Neuronal stem cell (in vitro differentiated cells): ENCODE measurements around the gene SARNP.

ENCODE experiments used
- DNase-seq: peaks from one replicate; pipeline ENCODE4 v3.0.0-alpha.2; 2013; ENCODE audit warnings: low spot score
- H2AFZ ChIP-seq: one replicate; pipeline ENCODE4 v1.6.1; 2013; ENCODE audit warnings: mild to moderate bottlenecking, low read length, inconsistent platforms
- H2AK5ac ChIP-seq: 2 replicates; pipeline ENCODE4 v1.6.1; 2013; ENCODE audit warnings: low read depth, mild to moderate bottlenecking, inconsistent platforms, low read length, moderate library complexity, mixed read lengths
- H2BK120ac ChIP-seq: 2 replicates; pipeline ENCODE4 v1.6.1; 2013; ENCODE audit warnings: low read depth, mild to moderate bottlenecking, inconsistent platforms, low read length, moderate library complexity, mixed read lengths
- H2BK12ac ChIP-seq: one replicate; pipeline ENCODE4 v1.6.1; 2013; ENCODE audit warnings: low read length, inconsistent platforms
- H2BK15ac ChIP-seq: 2 replicates; pipeline ENCODE4 v1.6.1; 2013; ENCODE audit warnings: mild to moderate bottlenecking, low read length, inconsistent platforms, mixed read lengths
- H2BK5ac ChIP-seq: one replicate; pipeline ENCODE4 v1.6.1; 2013; ENCODE audit warnings: inconsistent platforms, mild to moderate bottlenecking, low read length, moderate library complexity
- H3K14ac ChIP-seq: one replicate; pipeline ENCODE4 v1.6.1; 2013; ENCODE audit warnings: low read length, inconsistent platforms
- H3K18ac ChIP-seq: 2 replicates; pipeline ENCODE4 v1.6.1; 2013; ENCODE audit warnings: low read length, inconsistent platforms
- H3K23ac ChIP-seq: 2 replicates; pipeline ENCODE4 v1.6.1; 2013; ENCODE audit warnings: low read depth, mild to moderate bottlenecking, mixed read lengths, low read length, inconsistent platforms; ENCODE audit not compliant: poor library complexity
- H3K27ac ChIP-seq: replicated peaks from 3 replicates; pipeline ENCODE4 v1.5.1; 2013; ENCODE audit warnings: low read length, inconsistent platforms
- H3K27me3 ChIP-seq, 3 experiments: 2 replicates each; pipeline ENCODE4 v1.6.1; 2013; ENCODE audit warnings: low read length in 3 of 3, mild to moderate bottlenecking in 2 of 3, inconsistent platforms in 1 of 3, low read depth in 1 of 3, mixed read lengths in 1 of 3, moderate library complexity in 1 of 3; ENCODE audit not compliant: control insufficient read depth in 3 of 3, insufficient read depth in 3 of 3
- H3K36me3 ChIP-seq, 2 donors: replicated peaks in 1 of 2; 2 replicates each; pipeline ENCODE4 v1.6.1; 2013; ENCODE audit warnings: low read length in 2 of 2; ENCODE audit not compliant: control insufficient read depth in 2 of 2, insufficient read depth in 2 of 2
- H3K4ac ChIP-seq: 2 replicates; pipeline ENCODE4 v1.6.1; 2013; ENCODE audit warnings: inconsistent platforms, mild to moderate bottlenecking, low read length, moderate library complexity
- H3K4me1 ChIP-seq, 2 donors: 1 replicate in 1 of 2; 2 replicates in 1 of 2; pipeline ENCODE4 v1.6.1; 2013; ENCODE audit warnings: low read length in 2 of 2, low read depth in 1 of 2; ENCODE audit not compliant: control insufficient read depth in 2 of 2, insufficient read depth in 1 of 2
- H3K4me2 ChIP-seq: one replicate; pipeline ENCODE4 v1.6.1; 2013; ENCODE audit warnings: mild to moderate bottlenecking, low read length, inconsistent platforms; ENCODE audit not compliant: insufficient read depth, poor library complexity, severe bottlenecking
- H3K4me3 ChIP-seq, 2 donors: 2 replicates each; pipeline ENCODE4 v1.5.1; 2013; ENCODE audit warnings: low read length in 2 of 2, mild to moderate bottlenecking in 2 of 2, inconsistent platforms in 1 of 2, moderate library complexity in 1 of 2
- H3K79me1 ChIP-seq: one replicate; pipeline ENCODE4 v1.6.1; 2013; ENCODE audit warnings: low read depth, mild to moderate bottlenecking, inconsistent platforms, low read length, moderate library complexity
- H3K9ac ChIP-seq: one replicate; pipeline ENCODE4 v1.6.1; 2013; ENCODE audit warnings: mild to moderate bottlenecking, low read depth, low read length, inconsistent platforms; ENCODE audit not compliant: poor library complexity
- H3K9me3 ChIP-seq, 2 donors: replicated peaks in 1 of 2; 2 replicates each; pipeline versions ENCODE3 to v1.6.1; 2013; ENCODE audit warnings: low read length in 2 of 2, mild to moderate bottlenecking in 2 of 2, inconsistent platforms in 1 of 2, low read depth in 1 of 2, mixed read lengths in 1 of 2, moderate library complexity in 1 of 2; ENCODE audit not compliant: control insufficient read depth in 2 of 2, insufficient read depth in 1 of 2
- H4K8ac ChIP-seq: one replicate; pipeline ENCODE4 v1.6.1; 2013; ENCODE audit warnings: low read depth, mild to moderate bottlenecking, inconsistent platforms, low read length, moderate library complexity
- H4K91ac ChIP-seq: one replicate; pipeline ENCODE4 v1.6.1; 2013; ENCODE audit warnings: low read length, low read depth, mild to moderate bottlenecking, inconsistent platforms; ENCODE audit not compliant: poor library complexity
- WGBS, 2 donors: extraction: QIAGEN DNeasy Blood & Tissue Kit; methylation state at CpG; one replicate each; pipeline ENCODE4 v1.1.7; 2013; ENCODE audit warnings: missing lambda C conversion rate in 2 of 2, mixed read lengths in 1 of 2; ENCODE audit not compliant: insufficient read length in 2 of 2, insufficient replicate concordance in 1 of 2; ENCODE audit errors: extremely low coverage in 2 of 2; 5-methylcytosine and 5-hydroxymethylcytosine counted together

SARNP gene

DNA sequence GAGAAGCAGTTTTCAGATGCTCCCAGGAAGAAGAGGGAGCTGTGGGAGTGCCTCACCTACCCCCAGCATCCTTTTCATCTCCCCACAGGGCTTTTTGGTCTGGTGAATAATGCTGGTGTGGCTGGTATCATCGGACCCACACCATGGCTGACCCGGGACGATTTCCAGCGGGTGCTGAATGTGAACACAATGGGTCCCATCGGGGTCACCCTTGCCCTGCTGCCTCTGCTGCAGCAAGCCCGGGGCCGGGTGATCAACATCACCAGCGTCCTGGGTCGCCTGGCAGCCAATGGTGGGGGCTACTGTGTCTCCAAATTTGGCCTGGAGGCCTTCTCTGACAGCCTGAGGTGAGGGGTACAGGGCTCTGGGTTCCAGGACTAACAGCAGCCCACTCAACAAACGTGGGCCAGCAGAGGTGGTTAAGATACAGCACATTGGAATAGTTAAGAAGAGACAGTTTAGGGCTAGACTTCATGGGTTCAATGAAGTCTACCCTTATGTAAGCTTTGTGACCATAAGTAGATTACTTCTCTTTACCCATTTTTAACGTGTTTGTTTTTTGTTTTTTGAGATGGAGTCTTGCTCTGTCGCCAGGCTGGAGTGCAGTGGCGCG, 95.8 kb downstream of the SARNP start:
- H2BK120ac ChIP-seq: no peak overlapping the region
- H2BK5ac ChIP-seq: no peak overlapping the region
- no peak overlapping the region for H3K18ac ChIP-seq
- H3K9me3 ChIP-seq: peaks cover 0 to 1% of the 10 kb centered on the region in 2 donors
- peaks cover 29 to 66% of the 10 kb centered on the region in 2 donors for H3K36me3 ChIP-seq
- H2BK15ac ChIP-seq: no peak overlapping the region
- H3K9ac ChIP-seq: no peak overlapping the region
- no peak overlapping the region for H3K4me3 ChIP-seq
- H2AK5ac ChIP-seq: no peak overlapping the region
- no peak overlapping the region for H3K4ac ChIP-seq
- no peak overlapping the region for H2BK12ac ChIP-seq
- peaks cover 27 to 28% of the 10 kb centered on the region in 2 donors for H3K4me1 ChIP-seq
- H3K14ac ChIP-seq: no peak overlapping the region
- H3K23ac ChIP-seq: peak overlapping the region; percentile 46
- no peak overlapping the region for H4K8ac ChIP-seq
- H3K79me1 ChIP-seq: peaks cover 9% of the 10 kb centered on the region
- H3K4me2 ChIP-seq: no peak overlapping the region
- no peaks in the 10 kb centered on the region for H3K27me3 ChIP-seq
- H2AFZ ChIP-seq: no peak overlapping the region
- H3K27ac ChIP-seq: no peak overlapping the region
- no peak for DNase-seq
- H4K91ac ChIP-seq: no peak overlapping the region
- WGBS, 2 donors: no CpG with 5 or more reads among the region's 14 CpGs

DNA sequence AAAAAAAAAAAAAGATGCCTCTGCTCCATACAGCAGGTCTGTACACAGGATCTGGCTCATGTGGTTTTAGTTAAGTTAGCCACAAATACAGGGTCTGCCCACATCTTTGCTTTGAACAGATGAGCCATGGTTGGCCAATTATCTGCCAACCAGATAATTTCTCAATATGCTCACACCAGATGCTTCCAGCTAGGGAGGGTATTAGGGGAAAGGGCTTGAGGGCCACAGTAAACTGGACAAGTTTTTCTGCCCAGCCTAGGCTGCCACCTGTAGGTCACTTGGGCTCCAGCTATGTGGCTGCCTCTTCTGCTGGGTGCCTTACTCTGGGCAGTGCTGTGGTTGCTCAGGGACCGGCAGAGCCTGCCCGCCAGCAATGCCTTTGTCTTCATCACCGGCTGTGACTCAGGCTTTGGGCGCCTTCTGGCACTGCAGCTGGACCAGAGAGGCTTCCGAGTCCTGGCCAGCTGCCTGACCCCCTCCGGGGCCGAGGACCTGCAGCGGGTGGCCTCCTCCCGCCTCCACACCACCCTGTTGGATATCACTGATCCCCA, 96.6 kb downstream of the SARNP start:
- no CpG with 5 or more reads among the region's 9 CpGs for WGBS, 2 donors
- no peak for DNase-seq
- Histone ChIP-seq H2BK5ac (no peak overlapping the region), H2AK5ac (no peak overlapping the region), H3K36me3 (peaks cover 25 to 59% of the 10 kb centered on the region in 2 donors), H2BK120ac (no peak overlapping the region), H4K8ac (no peak overlapping the region), H3K23ac (no peak overlapping the region), H3K4me2 (no peak overlapping the region), H3K27me3 (no peaks in the 10 kb centered on the region), H4K91ac (no peak overlapping the region), H2BK12ac (no peak overlapping the region), H3K79me1 (peaks cover 10% of the 10 kb centered on the region), H2AFZ (no peak overlapping the region), H3K18ac (no peak overlapping the region), H3K4ac (no peak overlapping the region), H3K9ac (no peak overlapping the region), H3K27ac (no peak overlapping the region), H2BK15ac (no peak overlapping the region), H3K4me1 (peaks cover 26 to 29% of the 10 kb centered on the region in 2 donors), H3K4me3 (no peak overlapping the region), H3K9me3 (peaks cover 0 to 1% of the 10 kb centered on the region in 2 donors), H3K14ac (no peak overlapping the region)

DNA sequence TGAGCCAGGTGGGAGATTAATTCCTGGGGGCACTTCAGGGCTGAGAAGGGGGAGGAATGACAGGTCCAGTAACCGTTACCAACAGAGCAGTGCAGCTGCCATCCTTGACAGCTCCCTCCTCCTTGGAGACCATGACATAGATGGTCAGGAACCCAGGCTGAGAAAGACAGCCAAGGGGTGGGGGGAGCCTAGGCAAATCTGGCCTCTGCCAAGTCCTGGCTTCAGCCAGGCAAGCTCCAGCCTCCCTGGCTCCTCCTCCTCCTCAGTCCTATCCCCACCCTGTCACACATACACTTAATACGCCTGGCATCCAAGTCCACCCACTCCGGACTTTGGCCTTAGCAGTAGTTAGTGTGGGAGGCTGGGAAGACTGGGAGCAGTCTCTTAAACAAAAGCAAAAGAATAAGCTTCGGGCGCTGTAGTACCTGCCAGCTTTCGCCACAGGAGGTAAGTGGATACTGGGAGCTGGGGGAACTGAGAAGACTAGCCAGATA, 97.4 kb downstream of the SARNP start, which contains the start of gene RDH5:
RDH5 (plus strand) TSS at position 323 of the 494 bp plus-strand sequence. CDS start 792 bp downstream, outside the sequence.
- H3K36me3 ChIP-seq: peaks cover 17 to 51% of the 10 kb centered on the region in 2 donors
- no peak within 1 kb of the TSS for H2AFZ ChIP-seq
- H3K14ac ChIP-seq: no peak within 1 kb of the TSS
- peak within 1 kb of the TSS; percentile 77 for H2AK5ac ChIP-seq
- no peak within 1 kb of the TSS for H2BK12ac ChIP-seq
- no peaks in the 10 kb centered on the region for H3K27me3 ChIP-seq
- H3K4ac ChIP-seq: no peak within 1 kb of the TSS
- DNase-seq: no peak
- no peak within 1 kb of the TSS for H3K23ac ChIP-seq
- H2BK5ac ChIP-seq: no peak within 1 kb of the TSS
- peak within 1 kb of the TSS; percentile 18 for H2BK15ac ChIP-seq
- H3K9ac ChIP-seq: no peak within 1 kb of the TSS
- WGBS, 2 donors: no CpG with 5 or more reads among the region's 6 CpGs
- peaks cover 10% of the 10 kb centered on the region for H3K79me1 ChIP-seq
- H3K27ac ChIP-seq: no peak within 1 kb of the TSS
- no peak within 1 kb of the TSS for H3K18ac ChIP-seq
- no peak within 1 kb of the TSS for H3K4me2 ChIP-seq
- peaks cover 26 to 29% of the 10 kb centered on the region in 2 donors for H3K4me1 ChIP-seq
- no peaks in the 10 kb centered on the region for H3K9me3 ChIP-seq
- no peak within 1 kb of the TSS for H4K91ac ChIP-seq
- no peak within 1 kb of the TSS for H4K8ac ChIP-seq
- peak within 1 kb of the TSS; percentile 21 for H2BK120ac ChIP-seq
- no peak within 1 kb of the TSS for H3K4me3 ChIP-seq

DNA sequence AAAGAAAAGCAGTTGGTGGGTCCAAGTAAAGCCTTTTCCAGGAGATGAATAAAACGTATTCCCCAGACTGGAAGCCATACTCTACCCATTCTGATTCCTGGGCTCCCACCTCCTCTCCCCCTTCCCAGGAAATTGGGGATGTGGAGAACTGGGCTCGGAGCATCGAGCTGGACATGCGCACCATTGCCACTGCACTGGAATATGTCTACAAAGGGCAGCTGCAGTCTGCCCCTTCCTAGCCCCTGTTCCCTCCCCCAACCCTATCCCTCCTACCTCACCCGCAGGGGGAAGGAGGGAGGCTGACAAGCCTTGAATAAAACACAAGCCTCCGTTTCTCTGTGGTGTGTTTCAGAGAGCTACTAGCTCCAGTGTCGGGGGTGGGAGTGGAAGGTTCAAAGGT, 98.2 kb downstream of the SARNP start:
- H2BK12ac ChIP-seq: no peak overlapping the region
- H3K14ac ChIP-seq: no peak overlapping the region
- peaks cover 12 to 43% of the 10 kb centered on the region in 2 donors for H3K36me3 ChIP-seq
- H2BK120ac ChIP-seq: peak overlapping the region; percentile 21
- no peak overlapping the region for H3K4me3 ChIP-seq
- H2AFZ ChIP-seq: no peak overlapping the region
- no peak overlapping the region for H4K8ac ChIP-seq
- no peaks in the 10 kb centered on the region for H3K27me3 ChIP-seq
- no peak overlapping the region for H3K4ac ChIP-seq
- no peak overlapping the region for H2BK5ac ChIP-seq
- no peak for DNase-seq
- no CpG with 5 or more reads among the region's 7 CpGs for WGBS, 2 donors
- no peak overlapping the region for H3K9ac ChIP-seq
- H3K23ac ChIP-seq: no peak overlapping the region
- H2AK5ac ChIP-seq: peak overlapping the region; percentile 77
- H3K27ac ChIP-seq: no peak overlapping the region
- H3K9me3 ChIP-seq: no peaks in the 10 kb centered on the region
- H3K4me2 ChIP-seq: no peak overlapping the region
- no peak overlapping the region for H4K91ac ChIP-seq
- peak overlapping the region; percentile 18 for H2BK15ac ChIP-seq
- H3K18ac ChIP-seq: no peak overlapping the region
- H3K79me1 ChIP-seq: peaks cover 10% of the 10 kb centered on the region
- peaks cover 26 to 29% of the 10 kb centered on the region in 2 donors for H3K4me1 ChIP-seq
